Esophagus (tissue), 2 donors: ENCODE measurements around the gene DDX17. TPM values are rescaled to one million over a fixed set of nuclear protein-coding genes. Genes with fewer than 3 reads are reported as not detected.
A peak's percentile ranks its signal among the peaks of the same experiment; 100 is the strongest.

Experiments
- H3K27ac ChIP-seq, 2 donors: one replicate each; pipeline ENCODE4 v1.5.1; 2013; ENCODE audit warnings: low read depth in 2 of 2, mild to moderate bottlenecking in 2 of 2, inconsistent platforms in 1 of 2, low read length in 1 of 2, moderate library complexity in 1 of 2
- H3K27me3 ChIP-seq, 2 donors: one replicate each; pipeline ENCODE4 v1.6.1; 2013; ENCODE audit warnings: low read length in 2 of 2, control low read depth in 1 of 2, mild to moderate bottlenecking in 1 of 2; ENCODE audit not compliant: insufficient read depth in 2 of 2, control insufficient read depth in 1 of 2
- H3K36me3 ChIP-seq, 2 donors: one replicate each; pipeline ENCODE4 v1.6.1; 2013; ENCODE audit warnings: low read length in 1 of 2; ENCODE audit not compliant: control insufficient read depth in 2 of 2, insufficient read depth in 2 of 2
- H3K4me1 ChIP-seq, 2 donors: one replicate each; pipeline ENCODE4 v1.6.1; 2013; ENCODE audit warnings: low read length in 1 of 2; ENCODE audit not compliant: control insufficient read depth in 2 of 2, insufficient read depth in 2 of 2
- H3K4me3 ChIP-seq, 2 donors: one replicate each; pipeline ENCODE4 v1.5.1; 2013; ENCODE audit warnings: low read length in 2 of 2, mild to moderate bottlenecking in 2 of 2, low read depth in 1 of 2, moderate library complexity in 1 of 2
- H3K9me3 ChIP-seq, 2 donors: one replicate each; pipeline ENCODE4 v1.6.1; 2013; ENCODE audit warnings: mild to moderate bottlenecking in 2 of 2, low read depth in 1 of 2, low read length in 1 of 2, moderate library complexity in 1 of 2; ENCODE audit not compliant: control insufficient read depth in 2 of 2, insufficient read depth in 1 of 2
- WGBS, 2 donors: extraction: QIAGEN DNeasy Blood & Tissue Kit; methylation state at CpG; one replicate each; pipeline ENCODE4 v1.1.7; 2013; 5-methylcytosine and 5-hydroxymethylcytosine counted together
- polyA plus RNA-seq, 2 donors: library from polyadenylated mRNA; stranded (reverse); fragments of 200-250 nt; gene quantifications; one replicate each; pipeline ENCODE4 v1.2.3, GENCODE V29; 2013
- donor health status: healthy with polysubstance abuse.
- donor health status: Bipolar disorder and iron deficiency.

DDX17 gene
- polyA plus RNA-seq, result 100 to 1,000 TPM in 1 of 2 donors, 10 to 100 TPM in 1; 95.5 to 143 TPM

DNA sequence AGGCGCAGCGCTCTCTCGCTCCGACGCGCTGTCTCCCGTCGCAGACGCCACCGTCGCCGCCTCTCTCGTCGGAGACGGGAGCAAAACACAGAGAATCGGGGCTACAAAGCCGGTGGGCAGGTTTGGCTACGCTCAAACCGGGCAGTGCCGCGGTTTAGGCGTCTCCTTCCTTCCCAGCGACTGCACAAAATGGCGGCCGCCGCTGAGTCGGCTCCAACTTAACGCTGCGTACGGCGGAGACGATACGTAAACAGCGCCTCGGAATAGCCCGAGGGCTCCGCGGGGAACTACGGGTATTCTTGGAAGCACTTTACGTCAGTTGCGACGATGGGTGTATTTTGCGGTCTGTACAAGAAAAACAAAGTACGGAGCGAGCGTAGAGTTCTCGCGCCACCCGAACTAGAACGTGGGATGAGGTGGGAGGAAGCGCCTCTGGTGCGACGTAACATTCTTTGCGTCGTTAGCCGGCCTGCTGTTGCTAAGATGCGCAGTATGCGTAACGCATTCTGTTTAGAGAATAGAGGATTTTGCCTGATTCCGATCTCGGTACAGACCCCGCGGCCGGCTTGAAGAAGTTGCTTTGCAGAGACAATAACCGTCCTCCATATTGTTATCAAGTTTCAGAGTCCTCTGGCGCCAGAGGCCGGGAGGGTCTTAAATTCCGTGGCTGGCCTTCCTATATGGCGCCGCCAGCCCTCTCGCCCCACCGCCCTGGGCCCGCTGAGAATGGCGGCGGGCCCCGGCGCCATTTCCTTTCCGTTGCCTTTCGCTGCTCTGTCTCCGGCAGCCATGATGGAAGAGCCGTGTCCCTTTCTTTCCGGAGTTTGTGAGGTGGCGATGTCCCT lies at the start of gene DDX17:
TSS of gene DDX17 (minus strand) at position 194 of the 845 bp plus-strand sequence.
- Histone ChIP-seq H3K4me3 (peak within 1 kb of the TSS; percentile 83 to 94), H3K36me3 (peaks cover 0 to 3% of the 10 kb centered on the region in 2 donors), H3K27ac (peak within 1 kb of the TSS; percentile 100), H3K27me3 (no peaks in the 10 kb centered on the region), H3K4me1 (peaks cover 0 to 6% of the 10 kb centered on the region in 2 donors), H3K9me3 (no peaks in the 10 kb centered on the region)
- WGBS, 2 donors, result 0% methylated on average over 83 of the region's 83 CpGs

- H3K4me1 ChIP-seq, result no peaks in the 10 kb centered on the region
- no peaks in the 10 kb centered on the region for H3K36me3 ChIP-seq
- no peak overlapping the region for H3K27ac ChIP-seq
- no peak overlapping the region for H3K4me3 ChIP-seq
- H3K27me3 ChIP-seq, result no peaks in the 10 kb centered on the region
- no peaks in the 10 kb centered on the region for H3K9me3 ChIP-seq
- 82 to 86% methylated on average over 3 of the region's 3 CpGs for WGBS, 2 donors
Measured at GRCh38 chr22:38554281-38554680, 48.2 kb upstream of the DDX17 start.

- Histone ChIP-seq H3K4me1 (no peaks in the 10 kb centered on the region), H3K27ac (peak overlapping the region in 1 of 2 donors; percentile 48)
- 55 to 59% methylated on average over 7 of the region's 7 CpGs for WGBS, 2 donors
Measured at GRCh38 chr22:38549101-38549894, 43.2 kb upstream of the DDX17 start.

DNA sequence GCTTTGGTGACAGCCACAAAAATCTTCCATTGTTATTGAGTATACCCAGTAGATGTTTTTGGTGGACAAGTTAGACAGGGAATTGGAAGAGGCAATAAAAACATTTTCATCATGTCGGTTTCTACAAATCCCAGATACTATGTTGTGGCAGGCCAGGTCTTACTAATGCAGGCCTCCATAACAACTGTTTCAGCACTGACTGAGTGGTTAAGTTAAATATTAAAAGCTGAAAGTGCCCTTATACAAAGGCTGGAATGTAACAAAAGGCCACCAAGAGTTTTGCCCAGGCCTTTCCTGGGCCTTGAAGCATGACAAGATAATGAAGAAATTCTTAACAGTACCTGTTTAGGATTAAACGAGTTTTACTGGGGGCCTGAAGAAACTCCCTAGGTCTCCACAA lies 34.6 kb upstream of the DDX17 start:
- Histone ChIP-seq H3K9me3 (peaks cover 0 to 4% of the 10 kb centered on the region in 2 donors), H3K36me3 (no peaks in the 10 kb centered on the region), H3K27me3 (no peaks in the 10 kb centered on the region), H3K4me3 (no peak overlapping the region), H3K27ac (no peak overlapping the region), H3K4me1 (no peaks in the 10 kb centered on the region)
- 76 to 84% methylated on average over 2 of the region's 2 CpGs for WGBS, 2 donors

More at GRCh38 chr22:38549101-38549894, 43.2 kb upstream of the DDX17 start:
- Histone ChIP-seq H3K36me3 (no peaks in the 10 kb centered on the region), H3K4me3 (no peak overlapping the region), H3K27me3 (no peaks in the 10 kb centered on the region), H3K9me3 (no peaks in the 10 kb centered on the region)

GRCh38 chr22:38531251-38531938 lies 25.3 kb upstream of the DDX17 start:
- Histone ChIP-seq H3K4me1 (no peaks in the 10 kb centered on the region), H3K36me3 (no peaks in the 10 kb centered on the region), H3K4me3 (no peak overlapping the region), H3K27me3 (no peaks in the 10 kb centered on the region), H3K27ac (no peak overlapping the region), H3K9me3 (no peaks in the 10 kb centered on the region)
- 94 to 95% methylated on average over 4 of the region's 4 CpGs for WGBS, 2 donors

DNA sequence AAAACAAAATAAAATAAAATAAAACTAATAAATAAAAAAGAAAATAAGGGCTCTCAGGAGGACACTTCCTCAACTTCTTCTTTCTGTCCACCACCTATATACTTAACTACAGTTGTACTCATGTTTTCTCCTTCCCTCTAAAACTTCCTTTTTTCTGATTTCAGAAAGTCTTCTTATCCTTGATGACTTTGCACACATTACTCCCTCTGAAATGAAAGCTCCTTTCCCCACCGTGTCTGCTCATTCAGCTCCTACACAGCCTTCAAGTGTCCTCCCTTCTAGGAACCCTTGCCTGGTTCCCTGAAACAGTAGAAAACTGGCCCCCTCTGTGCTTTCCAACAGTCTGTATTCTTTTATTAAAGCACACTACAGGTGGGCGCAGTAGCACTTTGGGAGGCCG lies 18.3 kb upstream of the DDX17 start:
- no peaks in the 10 kb centered on the region for H3K36me3 ChIP-seq
- H3K27me3 ChIP-seq, result no peaks in the 10 kb centered on the region
- no peak overlapping the region for H3K4me3 ChIP-seq
- no peaks in the 10 kb centered on the region for H3K4me1 ChIP-seq
- H3K27ac ChIP-seq, result no peak overlapping the region
- no peaks in the 10 kb centered on the region for H3K9me3 ChIP-seq
- WGBS, 2 donors, result 83 to 91% methylated on average over 3 of the region's 3 CpGs

- H3K36me3 ChIP-seq, result no peaks in the 10 kb centered on the region
- no peaks in the 10 kb centered on the region for H3K9me3 ChIP-seq
- no peaks in the 10 kb centered on the region for H3K27me3 ChIP-seq
- no peak overlapping the region for H3K4me3 ChIP-seq
- no peak overlapping the region for H3K27ac ChIP-seq
- H3K4me1 ChIP-seq, result no peaks in the 10 kb centered on the region
- 97% methylated on average over 5 of the region's 5 CpGs for WGBS, 2 donors
Measured at GRCh38 chr22:38523479-38523878, 17.4 kb upstream of the DDX17 start.

DNA sequence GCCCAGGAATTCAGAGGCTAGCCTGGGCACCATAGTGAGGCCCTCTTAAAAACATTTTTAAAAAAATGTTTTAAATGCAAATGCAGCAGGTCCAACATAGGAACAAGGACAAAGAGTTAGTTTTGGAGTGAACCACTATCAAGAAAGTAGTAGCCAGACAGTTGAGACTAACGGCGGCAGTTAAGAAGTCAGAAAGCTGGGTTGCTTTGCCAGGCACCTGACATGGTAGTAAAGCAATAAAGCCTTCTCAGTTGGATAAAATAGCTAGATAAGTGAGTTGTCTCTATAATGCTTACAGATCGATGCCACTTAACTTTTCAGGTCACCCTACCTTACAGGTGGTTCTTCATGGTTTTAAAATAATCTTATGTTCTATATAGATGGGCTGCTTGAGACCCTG lies 16.9 kb upstream of the DDX17 start:
- Histone ChIP-seq H3K4me1 (no peaks in the 10 kb centered on the region), H3K36me3 (no peaks in the 10 kb centered on the region)

GRCh38 chr22:38519453-38520250 lies 13.5 kb upstream of the DDX17 start:
- no peak overlapping the region for H3K27ac ChIP-seq
- H3K4me1 ChIP-seq, result no peaks in the 10 kb centered on the region
- no peak overlapping the region for H3K4me3 ChIP-seq
- H3K36me3 ChIP-seq, result no peaks in the 10 kb centered on the region
- H3K27me3 ChIP-seq, result no peaks in the 10 kb centered on the region
- 92 to 98% methylated on average over 2 of the region's 2 CpGs for WGBS, 2 donors
- no peaks in the 10 kb centered on the region for H3K9me3 ChIP-seq

More for the DNA sequence above, 16.9 kb upstream of the DDX17 start:
- H3K27me3 ChIP-seq, result no peaks in the 10 kb centered on the region
- 89 to 93% methylated on average over 3 of the region's 3 CpGs for WGBS, 2 donors
- H3K4me3 ChIP-seq, result no peak overlapping the region
- H3K9me3 ChIP-seq, result no peaks in the 10 kb centered on the region
- H3K27ac ChIP-seq, result no peak overlapping the region
